GM18520 (cell line): ENCODE data around the gene PRKCZ.

Source experiments
- ATAC-seq: cut with Tn5 transposase; IDR thresholded peaks from one replicate; pipeline ENCODE4 v1.9.1; 2021; ENCODE audit not compliant: unreplicated experiment

The PRKCZ gene

DNA sequence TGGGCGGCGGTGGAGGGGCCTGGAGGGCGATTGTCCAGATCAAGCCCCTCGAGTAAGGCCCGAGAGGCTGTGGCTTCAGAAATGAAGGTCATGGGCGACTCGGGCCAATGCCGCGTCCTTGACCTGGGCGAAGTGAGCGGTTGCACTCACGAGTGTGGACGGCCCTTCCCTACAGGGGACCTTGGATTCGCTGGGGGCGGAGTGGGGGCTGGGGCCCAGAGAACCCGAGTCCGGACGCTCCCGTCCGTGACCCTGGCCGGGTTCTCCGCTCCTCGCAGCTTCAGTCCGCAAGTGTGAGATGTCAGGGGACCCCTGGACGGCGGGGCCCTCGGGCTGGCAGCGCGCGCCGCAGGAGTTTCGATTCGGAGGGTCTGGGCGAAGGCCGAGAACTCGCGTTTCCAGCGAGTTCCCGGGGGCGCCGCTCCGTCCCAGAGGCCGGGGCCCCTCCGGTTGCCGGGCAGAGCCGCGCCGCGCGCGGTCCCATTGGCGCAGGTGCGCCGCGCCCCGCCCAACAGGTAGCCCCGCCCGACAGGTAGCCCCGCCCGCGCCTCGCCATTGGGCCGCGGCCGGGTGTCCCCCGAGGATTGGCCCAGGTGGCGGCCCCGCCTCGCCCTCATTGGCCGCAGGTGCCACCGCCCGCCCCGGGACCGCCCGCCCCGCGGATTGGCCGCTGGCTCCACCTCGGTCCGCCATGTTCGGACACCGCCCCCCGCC is at the start of gene PRKCZ:
Gene PRKCZ (plus strand): TSS at position 694 of the 714 bp plus-strand sequence. CDS start 220 bp downstream, outside the sequence.
- no peak for ATAC-seq

DNA sequence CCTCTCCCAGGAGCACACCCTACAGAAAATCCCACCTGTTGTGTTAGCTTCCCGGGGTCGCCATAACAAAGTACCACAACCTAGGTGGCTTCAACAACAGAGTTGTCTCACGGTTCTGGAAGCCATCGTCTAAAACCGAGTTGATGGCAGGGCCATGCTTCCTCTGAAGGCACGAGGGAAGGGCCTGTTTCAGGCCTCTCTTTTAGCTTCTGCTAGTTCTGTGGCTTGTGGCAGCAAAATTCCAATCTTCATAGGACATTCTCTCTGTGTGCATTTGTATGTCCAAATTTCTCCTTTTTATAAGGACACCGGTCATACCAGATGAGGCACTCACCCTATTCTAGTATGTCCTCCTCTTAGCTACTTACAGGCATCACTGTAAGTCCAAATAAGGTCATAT is 49.8 kb upstream of the PRKCZ start:
- no peak for ATAC-seq

DNA sequence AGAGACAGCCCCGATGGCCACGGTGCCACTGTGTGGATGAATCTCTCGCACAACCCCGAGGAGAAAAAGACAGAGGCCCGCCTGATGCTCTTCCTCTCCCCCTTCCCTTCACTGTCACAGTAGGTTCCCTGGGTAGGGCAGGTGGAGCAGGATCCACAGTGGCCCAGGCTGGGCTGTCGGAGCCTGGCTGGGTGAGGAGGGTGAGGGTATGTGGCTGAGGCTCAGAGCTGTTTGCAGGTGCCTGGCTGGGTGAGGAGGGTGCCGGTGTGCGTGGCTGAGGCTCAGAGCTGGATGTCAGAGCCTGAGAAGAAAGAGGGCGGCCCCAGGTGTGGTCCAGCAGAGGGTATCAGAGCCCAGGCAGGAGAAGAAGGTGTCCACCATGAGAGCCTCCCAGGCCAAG is 49.4 kb upstream of the PRKCZ start:
- ATAC-seq = no peak

DNA sequence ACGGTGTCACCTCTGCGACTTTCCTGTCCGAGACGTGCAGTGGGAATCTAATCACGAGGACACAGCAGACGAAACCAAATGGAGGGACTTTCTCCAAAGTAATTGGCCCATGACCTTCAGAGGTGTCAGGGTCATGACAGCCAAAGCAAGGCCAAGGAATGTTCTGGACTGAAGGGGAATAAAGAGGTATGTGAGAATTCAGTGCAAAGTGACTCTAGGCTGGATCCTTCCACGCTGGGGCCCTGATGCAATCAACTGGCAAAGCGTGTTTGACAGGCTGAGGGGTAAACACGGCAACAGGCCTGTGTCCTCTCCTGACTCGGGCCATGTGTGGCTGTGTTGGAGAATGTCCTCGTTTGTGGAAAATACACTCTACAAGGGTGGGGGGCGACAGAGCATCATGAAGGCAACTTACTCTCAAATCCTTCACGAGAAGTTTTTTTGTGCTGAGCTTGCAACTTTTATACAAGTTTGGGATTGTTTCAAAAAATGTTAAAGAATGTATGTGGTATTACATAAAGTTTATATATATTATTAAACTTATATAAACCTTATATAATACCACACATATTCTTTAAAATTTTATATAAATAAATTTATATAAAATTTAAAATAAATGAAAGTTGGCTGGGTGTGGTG is 48.3 kb upstream of the PRKCZ start:
- no peak for ATAC-seq

DNA sequence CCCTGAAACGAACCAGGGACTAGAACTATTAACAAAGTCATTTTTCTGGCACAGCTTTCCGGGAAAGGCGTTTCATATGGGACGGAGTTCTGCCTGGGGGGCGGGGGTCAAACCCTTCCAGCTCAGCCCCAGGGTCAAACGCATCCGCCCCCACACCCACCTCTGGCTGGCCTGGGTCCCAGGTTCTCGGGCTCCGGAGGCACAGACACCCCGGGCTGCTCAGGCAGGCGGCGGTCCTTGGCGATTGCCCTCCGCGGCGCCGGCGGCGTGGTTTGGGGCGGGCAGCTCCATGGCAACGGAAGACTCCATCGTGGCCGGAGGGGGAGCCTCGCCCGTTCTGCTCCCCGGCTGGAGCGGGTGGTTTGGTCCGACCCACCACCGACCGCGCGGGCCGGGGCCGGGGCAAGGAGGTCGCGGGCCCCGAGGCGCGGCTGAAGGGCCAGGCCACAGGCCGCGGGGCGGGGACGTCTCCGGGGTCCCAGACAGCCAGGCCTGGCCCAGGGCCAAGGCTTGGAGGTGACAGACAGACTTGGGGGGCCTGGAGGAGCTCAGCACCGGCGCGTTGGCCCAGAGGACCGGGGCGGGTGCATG is 46.6 kb upstream of the PRKCZ start, which contains the start of gene CFAP74:
Gene CFAP74 (minus strand): TSS at position 246 of the 591 bp plus-strand sequence. CDS start 12,830 bp downstream, outside the sequence.
- no peak for ATAC-seq

DNA sequence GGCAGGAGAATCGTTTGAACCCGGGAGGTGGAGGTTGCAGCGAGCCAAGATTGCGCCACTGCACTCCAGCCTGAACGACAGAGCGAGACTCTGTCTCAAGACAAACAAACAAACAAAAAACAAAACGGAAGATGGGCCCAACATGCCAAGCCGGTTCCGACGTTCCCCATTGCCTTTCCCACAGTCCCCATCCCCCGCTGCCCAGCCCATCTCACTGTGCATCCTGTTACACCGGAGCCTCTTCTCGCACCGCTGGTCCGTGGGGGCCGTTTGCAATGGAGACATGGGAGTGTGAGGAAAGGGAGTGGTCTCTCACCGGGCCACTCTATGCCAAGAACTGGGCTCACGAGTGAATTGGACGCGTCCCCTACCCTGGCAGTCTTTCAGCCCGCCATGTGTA is 45.4 kb upstream of the PRKCZ start:
- ATAC-seq = no peak

DNA sequence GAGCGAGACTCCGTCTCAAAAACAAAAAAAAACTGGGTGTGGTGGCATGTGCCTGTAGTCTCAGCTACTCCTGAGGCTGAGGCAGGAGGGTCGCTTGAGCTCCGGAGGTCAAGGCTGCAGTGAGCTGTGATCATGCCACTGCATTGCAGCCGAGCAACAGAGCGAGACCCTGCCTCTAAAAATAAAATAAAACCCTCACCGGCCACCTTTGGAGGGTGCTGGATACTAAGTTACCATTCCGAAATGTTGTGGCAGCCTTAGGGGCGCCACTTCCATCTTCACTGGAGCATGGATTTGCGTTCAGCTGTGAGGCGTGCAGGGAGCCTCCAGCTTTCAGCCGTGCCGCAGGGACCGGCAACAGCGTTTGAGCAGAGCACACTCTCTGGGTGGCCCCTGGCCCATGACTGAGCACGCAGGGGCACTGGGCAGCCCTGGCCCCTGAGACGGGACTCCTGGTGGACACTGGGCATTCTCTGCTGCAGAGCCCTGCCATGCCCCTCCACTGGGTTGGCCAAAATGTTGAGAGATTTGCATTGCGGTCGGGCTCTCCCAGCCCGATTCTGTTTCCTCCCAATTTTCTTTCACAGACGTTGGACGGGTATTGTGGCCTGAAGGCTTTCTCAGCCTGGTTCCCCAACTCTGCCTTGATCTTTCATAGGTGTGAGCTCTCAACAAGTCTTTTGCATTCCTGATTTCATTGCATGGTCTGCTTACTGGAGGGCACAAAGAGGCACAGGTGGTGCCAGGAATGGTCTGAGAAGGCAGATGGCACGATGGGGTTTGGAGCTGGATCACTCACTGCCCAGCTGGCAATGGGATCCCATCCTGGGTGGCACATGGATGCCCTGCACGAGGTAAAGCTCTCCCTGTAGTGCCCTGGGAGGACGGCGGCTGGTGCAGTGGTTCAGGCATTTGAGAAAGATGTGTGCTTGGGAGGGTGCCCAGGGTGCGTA is 40.8 kb upstream of the PRKCZ start:
- ATAC-seq = no peak

DNA sequence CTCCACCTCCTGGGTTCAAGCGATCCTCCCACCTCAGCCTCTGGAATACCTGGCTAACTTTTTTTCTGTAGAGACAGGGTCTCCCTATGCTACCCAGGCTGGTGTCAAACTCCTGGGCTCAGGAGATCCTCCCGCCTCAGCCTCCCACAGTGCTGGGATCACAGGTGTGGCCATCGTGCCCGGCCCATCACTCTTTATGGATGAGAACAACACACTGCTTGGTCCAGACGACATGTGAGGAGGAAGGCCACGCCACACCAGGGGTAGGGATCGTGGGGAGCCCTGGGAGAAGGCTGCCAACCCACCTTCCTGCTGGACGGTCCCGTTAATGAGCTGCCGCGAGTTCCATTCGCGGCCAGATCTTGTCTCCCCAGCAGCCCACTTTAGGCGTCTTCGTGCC is 36.0 kb upstream of the PRKCZ start:
- no peak for ATAC-seq

DNA sequence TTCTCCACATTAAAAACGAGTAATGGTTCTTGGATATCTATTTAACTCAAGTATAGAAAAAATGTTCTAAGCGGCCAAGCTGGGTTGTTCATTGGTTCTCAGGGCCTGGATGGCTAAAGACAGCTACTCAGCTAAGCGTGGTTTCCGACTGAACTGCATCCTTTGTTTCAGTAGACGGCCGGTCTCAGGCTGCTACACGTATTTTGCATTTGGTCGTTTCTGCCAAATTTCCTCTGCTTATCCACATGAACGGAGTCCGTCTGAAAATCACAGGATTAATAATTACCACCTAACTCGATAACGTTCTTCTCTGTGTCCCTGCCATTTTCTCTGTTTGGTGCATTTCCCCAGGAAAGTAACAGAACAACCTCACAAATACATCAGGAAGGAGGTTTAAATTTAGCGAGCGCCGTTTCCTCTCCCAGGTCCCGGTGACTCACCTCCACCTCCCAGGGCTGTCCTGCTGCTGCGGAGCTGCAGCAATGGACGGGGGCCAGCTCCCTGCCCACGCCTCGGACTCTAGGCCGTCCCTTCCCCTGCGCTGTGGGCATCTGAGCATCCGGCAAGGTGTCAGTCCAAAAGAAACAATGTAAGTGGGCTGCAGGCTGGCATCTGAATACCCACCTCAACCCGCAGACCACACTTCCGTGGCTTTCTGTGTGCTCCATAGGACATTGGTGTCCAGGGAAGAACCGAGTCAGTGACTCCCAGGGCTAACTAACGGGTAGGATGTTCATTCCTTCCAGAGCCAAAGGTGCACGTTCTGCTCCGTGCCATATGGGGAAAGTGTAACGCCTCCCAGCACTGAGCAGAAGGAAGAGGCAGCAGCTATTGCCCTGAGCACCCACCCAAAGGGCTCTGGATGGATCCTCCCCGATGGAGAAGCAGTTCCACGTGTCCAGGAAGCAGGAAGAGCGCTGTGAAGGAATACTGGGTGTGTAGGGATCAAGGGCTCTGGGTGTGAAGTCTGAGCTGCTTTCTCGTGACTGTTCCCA is 35.2 kb upstream of the PRKCZ start:
- ATAC-seq = no peak

DNA sequence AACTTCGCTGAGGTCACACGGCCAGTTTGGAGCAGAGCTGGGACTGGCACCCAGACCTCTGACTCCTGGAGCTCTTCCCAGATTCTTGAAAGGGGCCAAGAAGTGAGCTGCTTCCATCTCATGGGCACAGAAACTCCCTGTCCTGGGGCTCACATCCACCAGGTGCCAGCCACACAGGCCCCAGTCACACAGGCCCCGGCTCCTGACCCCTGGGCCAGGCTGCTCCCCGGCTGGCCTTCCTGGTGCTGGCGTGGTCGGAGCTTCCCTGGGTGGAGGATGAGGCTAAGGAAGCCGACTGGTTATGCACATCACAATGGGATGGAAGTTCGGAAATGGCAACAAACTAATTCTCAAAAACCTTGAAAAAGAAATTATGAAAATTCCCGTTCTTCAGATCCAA is 34.1 kb upstream of the PRKCZ start:
- ATAC-seq = no peak

DNA sequence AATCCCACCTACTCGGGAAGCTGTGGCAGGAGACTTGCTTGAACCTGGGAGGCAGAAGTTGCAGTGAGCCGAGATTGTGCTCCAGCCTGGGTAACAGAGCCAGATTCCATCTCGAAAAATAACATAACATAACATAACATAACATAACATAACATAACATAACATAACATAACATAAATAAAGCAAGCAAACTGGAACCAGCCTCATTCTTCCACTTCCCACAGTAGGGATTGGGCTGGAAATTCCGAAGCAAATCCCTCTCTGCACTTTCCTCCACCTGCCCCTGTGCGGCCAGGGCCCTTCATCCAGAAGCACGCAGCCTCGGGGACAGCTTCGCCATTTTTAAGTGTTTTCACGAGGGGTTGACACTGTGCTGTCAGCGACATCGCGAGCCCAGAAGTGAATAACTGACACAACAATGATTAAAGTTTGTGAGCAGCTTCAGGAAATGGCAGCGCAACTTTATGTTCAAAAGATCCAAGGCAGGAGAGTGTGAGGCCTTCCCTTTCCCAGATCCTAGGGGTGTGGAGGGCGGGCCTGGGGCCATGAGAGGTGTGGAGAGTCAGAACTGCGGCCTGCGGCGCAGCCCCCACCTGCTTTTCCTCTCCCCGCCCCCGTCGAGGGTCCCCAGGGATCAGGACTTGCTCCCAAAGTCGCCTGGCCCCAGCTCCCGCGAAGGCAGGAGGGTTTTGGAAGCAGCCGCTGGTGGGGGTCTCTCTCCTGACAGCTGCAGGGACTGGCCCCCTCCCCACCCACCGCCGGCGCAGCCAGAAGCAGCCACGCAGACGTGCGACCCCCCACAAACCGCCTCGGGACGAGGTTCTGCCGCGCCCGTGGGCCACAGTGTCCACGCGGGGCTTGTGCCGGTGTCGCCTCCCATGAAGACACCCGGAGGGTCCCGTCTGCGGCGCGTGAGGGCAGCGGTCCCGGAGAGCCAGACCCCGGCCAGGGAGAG is 31.7 kb upstream of the PRKCZ start:
- ATAC-seq = no peak

DNA sequence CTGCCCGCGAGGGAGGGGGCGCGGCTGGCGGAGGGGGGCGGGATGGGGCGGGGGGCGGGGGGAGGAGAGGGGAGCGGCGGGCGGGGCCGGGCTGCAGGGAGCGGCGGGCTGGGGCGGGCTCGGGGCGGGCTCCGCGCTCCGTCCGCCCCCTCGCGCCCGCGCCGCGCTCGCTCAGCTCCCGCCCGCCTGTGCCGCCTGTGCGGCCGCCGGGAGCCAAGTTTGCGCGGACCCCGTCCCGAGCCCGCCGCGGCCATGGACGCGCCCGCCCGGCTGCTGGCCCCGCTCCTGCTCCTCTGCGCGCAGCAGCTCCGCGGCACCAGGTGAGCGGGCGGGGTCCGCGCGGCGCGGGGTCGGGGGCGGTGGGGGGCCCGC is 31.1 kb upstream of the PRKCZ start, which contains the start of gene GABRD:
Gene GABRD (plus strand): TSS at position 174 of the 372 bp plus-strand sequence. CDS start 79 bp downstream, at position 253.
- no peak for ATAC-seq

DNA sequence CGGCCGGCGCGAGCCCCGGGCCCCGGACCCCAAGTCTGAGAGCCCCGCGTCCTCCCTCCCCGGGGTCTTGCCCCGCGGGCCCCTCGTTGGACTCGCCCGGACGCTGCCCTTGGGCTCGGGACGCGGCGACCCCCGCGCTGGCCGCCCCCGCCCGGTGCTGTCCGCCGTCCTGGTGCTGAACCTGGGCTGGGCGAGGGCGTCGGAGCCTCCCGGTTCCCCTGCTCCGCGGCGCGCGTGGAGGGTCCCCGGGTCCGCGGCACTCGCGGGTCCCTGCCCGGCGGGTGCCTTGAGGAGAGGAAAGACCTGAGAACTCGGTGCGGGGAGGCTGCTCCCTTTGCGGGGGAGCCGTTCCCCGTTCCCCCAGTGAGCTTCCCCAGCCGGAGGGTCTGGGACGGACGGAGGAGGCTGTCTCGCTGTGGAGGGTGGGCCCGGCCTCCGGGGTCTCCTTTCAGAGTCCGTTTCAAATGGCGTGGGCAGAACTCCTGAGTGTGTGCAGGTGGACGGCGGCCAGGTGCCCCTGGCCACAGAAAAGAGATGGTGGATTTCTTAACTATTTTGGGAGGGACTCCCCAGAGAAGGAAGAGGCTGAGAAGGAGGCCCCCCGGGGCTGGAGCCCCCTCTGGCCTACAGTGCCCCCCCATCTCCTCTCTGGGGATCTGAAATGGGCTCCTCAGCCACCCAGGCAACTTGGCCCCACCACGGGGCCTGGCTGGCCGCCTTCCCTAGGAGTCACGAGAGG is 30.5 kb upstream of the PRKCZ start:
- no peak for ATAC-seq

DNA sequence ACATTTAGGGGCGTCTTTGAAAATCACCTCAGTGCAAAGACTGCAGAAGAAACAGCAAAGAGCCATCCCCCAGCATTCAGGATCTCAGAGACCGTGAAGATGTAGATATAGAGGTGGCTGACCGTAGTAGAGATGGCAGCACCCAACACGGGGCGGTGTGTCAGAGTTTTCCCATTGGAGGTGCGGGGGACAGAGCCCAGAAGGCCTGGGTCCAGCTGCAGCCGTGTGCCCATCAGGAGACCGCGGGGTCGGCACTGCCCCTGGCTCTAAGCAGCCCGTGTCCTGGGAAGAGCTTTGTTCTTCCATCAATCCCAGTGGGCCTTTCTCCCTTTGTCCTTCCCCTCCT is 29.9 kb upstream of the PRKCZ start:
- ATAC-seq = no peak

DNA sequence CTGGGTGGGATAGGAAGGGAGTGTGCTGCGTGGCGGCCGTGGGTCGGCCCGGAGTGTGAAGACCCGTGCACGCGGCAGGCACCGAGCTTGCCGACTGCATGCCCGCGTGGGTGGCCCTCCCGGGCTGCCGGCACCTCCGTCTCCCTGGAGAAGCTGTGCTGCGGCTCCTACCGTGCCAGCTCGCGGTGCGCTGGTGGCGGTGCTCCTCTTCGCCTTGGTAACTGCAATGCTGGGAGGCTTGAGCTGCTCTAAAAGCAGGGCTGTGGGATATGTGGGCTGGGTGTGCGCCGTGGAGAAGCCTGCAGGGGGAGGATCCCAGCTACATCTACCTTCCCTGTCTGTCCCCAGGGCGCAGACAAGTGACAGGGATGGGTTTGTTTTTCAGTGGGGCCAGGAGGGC is 28.7 kb upstream of the PRKCZ start:
- no peak for ATAC-seq

DNA sequence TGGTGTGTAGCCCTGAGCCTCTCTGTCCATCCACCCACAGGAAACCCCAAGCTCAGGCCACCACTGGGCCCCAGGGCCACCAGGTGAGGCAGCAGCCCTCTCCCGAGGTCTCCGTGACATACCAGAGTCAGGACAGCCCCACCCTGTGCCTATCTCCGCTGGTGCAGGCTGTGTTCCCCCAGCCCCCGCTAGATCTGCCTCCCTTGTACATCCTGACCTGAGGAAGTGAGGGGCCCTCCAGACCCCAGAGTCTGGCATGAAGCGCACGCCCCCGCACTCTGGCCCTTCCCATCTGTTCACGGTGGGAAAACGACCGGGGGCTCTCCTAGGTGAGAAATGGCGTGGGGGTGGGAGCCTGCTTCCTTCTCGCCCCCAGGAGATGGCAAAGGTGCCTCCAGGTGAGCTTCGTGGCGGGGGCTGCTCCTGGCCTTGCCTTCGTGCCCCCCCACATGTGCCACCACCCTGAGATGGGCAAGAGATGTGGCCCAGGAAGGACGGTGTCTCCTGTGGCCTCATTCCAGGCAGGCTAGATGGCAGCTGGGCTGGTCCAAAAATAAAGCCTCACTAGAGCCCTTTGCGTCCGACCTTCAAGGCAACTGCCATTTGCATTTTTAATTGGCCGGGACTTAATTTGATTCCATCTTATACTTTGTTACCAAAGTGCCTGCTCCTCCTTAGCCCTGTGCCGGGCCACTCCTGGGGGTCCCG is 28.0 kb upstream of the PRKCZ start:
- no peak for ATAC-seq

DNA sequence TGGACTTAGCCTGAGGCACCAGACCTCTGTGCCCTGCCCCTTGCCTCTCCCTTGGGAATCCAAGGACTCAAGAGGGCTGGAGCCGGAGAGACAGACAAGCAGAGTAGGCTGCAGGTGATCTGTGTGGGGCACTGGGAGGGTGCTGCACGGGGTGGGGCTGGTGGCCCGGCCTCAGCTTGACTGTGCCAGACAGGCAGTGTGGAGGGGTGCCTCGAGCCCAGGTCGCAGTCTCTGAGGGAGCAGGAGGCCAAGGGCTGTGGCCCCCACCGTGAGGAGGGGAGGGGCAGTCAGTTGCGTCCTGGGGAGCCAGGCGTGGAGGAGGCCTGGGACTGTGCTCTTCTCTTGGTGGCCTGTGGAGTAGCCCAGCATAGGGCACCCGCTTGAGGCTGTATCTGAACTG is 27.0 kb upstream of the PRKCZ start:
- no peak for ATAC-seq

DNA sequence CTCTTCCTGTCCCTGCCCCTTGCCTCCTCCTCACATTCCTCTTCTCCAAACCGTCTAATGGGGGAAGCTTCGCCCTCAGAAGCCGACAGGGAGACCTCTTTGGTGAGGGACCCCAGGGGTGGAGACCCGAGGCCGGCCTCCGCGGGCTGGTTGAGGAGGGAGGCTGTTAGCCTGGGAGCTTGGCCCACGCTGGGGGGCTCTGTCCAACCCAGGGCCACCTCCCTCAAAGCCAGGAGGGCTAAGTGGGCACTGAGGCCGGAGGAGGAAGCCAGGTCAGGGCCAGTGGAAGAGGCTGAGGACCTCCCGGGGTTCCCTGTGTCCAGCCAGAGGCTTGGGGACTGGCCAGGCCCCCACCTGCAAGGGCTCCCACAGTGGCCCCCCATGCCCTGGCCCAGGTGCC is 25.8 kb upstream of the PRKCZ start:
- no peak for ATAC-seq
